ENCODE data around the gene SP6.

DNA sequence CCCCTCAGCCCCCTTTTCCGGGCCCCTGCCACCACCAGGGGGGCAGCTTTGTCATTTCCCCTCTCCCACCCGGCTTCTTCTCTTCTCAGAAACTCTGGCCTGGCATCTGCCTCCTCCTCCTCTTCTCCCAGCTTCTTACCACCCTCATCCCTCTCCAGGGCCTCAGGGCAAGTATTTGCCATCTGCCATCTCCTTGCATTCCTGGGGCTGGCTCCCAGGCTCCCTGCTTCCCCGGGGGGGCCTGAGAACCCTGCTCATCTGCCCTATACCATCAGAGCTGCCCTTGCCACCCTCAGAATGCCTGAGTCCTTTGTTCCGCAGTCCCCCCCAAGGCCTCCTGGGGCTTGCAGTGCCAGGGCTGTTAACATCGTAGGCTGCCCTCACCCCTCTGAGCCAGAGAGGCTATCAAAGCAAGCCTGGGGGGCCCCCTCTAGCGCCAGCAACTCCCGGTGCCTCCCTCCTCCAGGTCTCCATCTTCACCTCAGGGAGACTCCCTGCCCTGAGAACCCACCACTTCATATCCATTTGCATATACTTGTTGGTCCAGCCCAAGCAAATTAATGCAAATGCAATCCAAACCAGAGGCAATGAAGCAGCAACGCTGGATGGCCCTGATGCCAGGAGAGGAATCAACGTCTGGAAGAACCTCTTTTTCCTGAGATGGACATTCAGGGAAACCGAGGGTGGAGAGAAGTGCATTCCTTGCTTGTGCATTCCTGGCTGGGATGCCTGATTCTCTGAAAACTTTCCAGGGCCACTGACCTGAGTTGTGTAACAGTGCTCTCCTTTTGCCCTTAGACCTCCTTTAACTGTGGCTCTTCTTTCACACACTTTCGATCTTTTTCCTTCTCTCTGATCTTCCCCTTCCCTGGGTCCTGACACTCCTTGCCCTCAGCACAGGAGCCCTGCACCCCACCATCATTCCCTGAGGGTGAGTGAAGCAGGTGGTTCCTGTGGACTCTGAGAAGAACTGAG lies 24.3 kb upstream of the SP6 start:
- TF ChIP-seq, protein P1, sequence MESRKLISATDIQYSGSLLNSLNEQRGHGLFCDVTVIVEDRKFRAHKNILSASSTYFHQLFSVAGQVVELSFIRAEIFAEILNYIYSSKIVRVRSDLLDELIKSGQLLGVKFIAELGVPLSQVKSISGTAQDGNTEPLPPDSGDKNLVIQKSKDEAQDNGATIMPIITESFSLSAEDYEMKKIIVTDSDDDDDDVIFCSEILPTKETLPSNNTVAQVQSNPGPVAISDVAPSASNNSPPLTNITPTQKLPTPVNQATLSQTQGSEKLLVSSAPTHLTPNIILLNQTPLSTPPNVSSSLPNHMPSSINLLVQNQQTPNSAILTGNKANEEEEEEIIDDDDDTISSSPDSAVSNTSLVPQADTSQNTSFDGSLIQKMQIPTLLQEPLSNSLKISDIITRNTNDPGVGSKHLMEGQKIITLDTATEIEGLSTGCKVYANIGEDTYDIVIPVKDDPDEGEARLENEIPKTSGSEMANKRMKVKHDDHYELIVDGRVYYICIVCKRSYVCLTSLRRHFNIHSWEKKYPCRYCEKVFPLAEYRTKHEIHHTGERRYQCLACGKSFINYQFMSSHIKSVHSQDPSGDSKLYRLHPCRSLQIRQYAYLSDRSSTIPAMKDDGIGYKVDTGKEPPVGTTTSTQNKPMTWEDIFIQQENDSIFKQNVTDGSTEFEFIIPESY (IDR thresholded peaks at IDR 0.05; ENCODE audit: extremely low read depth, insufficient replicate concordance, low read length), result no peak
- TF ChIP-seq TCF7L2 (IDR thresholded peaks at IDR 0.05; ENCODE audit: borderline replicate concordance, extremely low read depth, insufficient read depth, insufficient read length), result no peak
- TF ChIP-seq, protein P2, sequence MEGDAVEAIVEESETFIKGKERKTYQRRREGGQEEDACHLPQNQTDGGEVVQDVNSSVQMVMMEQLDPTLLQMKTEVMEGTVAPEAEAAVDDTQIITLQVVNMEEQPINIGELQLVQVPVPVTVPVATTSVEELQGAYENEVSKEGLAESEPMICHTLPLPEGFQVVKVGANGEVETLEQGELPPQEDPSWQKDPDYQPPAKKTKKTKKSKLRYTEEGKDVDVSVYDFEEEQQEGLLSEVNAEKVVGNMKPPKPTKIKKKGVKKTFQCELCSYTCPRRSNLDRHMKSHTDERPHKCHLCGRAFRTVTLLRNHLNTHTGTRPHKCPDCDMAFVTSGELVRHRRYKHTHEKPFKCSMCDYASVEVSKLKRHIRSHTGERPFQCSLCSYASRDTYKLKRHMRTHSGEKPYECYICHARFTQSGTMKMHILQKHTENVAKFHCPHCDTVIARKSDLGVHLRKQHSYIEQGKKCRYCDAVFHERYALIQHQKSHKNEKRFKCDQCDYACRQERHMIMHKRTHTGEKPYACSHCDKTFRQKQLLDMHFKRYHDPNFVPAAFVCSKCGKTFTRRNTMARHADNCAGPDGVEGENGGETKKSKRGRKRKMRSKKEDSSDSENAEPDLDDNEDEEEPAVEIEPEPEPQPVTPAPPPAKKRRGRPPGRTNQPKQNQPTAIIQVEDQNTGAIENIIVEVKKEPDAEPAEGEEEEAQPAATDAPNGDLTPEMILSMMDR (IDR thresholded peaks at IDR 0.05 in 2 of 3, conservative IDR thresholded peaks at IDR 0.05 in 1 of 3; ENCODE audit: borderline replicate concordance in 1 of 3, insufficient read depth in 1 of 3, low read depth in 2 of 3, low read length in 2 of 3), result no peak
- TF ChIP-seq POLR2AphosphoS5 (IDR thresholded peaks at IDR 0.05; ENCODE audit: low read depth, low read length), result no peak
- TF ChIP-seq JUND (IDR thresholded peaks at IDR 0.05), result no peak
- no peak for TF ChIP-seq RAD21 (IDR thresholded peaks at IDR 0.05; ENCODE audit: low read depth)
- TF ChIP-seq, protein P3, sequence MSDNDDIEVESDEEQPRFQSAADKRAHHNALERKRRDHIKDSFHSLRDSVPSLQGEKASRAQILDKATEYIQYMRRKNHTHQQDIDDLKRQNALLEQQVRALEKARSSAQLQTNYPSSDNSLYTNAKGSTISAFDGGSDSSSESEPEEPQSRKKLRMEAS (IDR thresholded peaks at IDR 0.05), result no peak
- TF ChIP-seq EZH2 (IDR thresholded peaks at IDR 0.05), result no peak
- TF ChIP-seq ATF3 (IDR thresholded peaks at IDR 0.05), result no peak
- no peak for TF ChIP-seq POLR2A (IDR thresholded peaks at IDR 0.05; ENCODE audit: borderline replicate concordance, extremely low read depth, insufficient read depth, insufficient read length)
- no peak for TF ChIP-seq ZFX (IDR thresholded peaks at IDR 0.05)
- no peak for TF ChIP-seq EGR1 (IDR thresholded peaks at IDR 0.05; ENCODE audit: low read depth)

Measured in HCT116 (cell line).